NCI-H2107 (cell line): Measurements from ENCODE around the gene CLEC2D.
"Not testable (repeated sequence)": the region's sequence is repeated elsewhere in the genome, so short reads cannot be mapped to it uniquely, and the experiment has no call there.

ENCODE experiments used
- DNase-seq: peaks from one replicate; lab custom pipeline; 2025; lab: John Stamatoyannopoulos, UW

Gene CLEC2D

GRCh38 chr12:9700606-9700956, 31.1 kb downstream of the CLEC2D start:
- no peak for DNase-seq

- no peak for DNase-seq
These were observed 32.1 kb downstream of the CLEC2D start for GRCh38 chr12:9701380-9702154.

- no peak for DNase-seq
These were observed 32.7 kb downstream of the CLEC2D start for GRCh38 chr12:9702255-9702654.

GRCh38 chr12:9704561-9704960, 35.0 kb downstream of the CLEC2D start:
- DNase-seq = not testable (repeated sequence)

GRCh38 chr12:9706086-9706685, 36.7 kb downstream of the CLEC2D start:
- no peak for DNase-seq

- DNase-seq = no peak
These were observed 37.8 kb downstream of the CLEC2D start for GRCh38 chr12:9707356-9707755.

GRCh38 chr12:9707864-9708808, 38.6 kb downstream of the CLEC2D start:
- DNase-seq = peak; percentile 5

- no peak for DNase-seq
These were observed 39.3 kb downstream of the CLEC2D start for GRCh38 chr12:9708853-9709252.

- no peak for DNase-seq
These were observed 41.3 kb downstream of the CLEC2D start for GRCh38 chr12:9710584-9711375.

GRCh38 chr12:9711664-9712063, 42.2 kb downstream of the CLEC2D start:
- DNase-seq = no peak

- DNase-seq = not testable (repeated sequence)
These were observed 43.6 kb downstream of the CLEC2D start for GRCh38 chr12:9713032-9713558.

GRCh38 chr12:9717070-9717925, 47.8 kb downstream of the CLEC2D start:
- no peak for DNase-seq

- no peak for DNase-seq
These were observed 49.5 kb downstream of the CLEC2D start for GRCh38 chr12:9718968-9719367.

GRCh38 chr12:9719790-9720189, 50.3 kb downstream of the CLEC2D start:
- DNase-seq = no peak

GRCh38 chr12:9721394-9722092, 52.0 kb downstream of the CLEC2D start:
- no peak for DNase-seq

GRCh38 chr12:9724023-9724422, 54.5 kb downstream of the CLEC2D start:
- DNase-seq = no peak

GRCh38 chr12:9725213-9725870, 55.8 kb downstream of the CLEC2D start:
- no peak for DNase-seq

GRCh38 chr12:9727813-9728212, 58.3 kb downstream of the CLEC2D start:
- DNase-seq = no peak

- no peak for DNase-seq
These were observed 59.6 kb downstream of the CLEC2D start for GRCh38 chr12:9729082-9729481.
